ENCODE data around the gene ADRA2B.

Gene ADRA2B

GRCh38 chr2:96136129-96136720 is 19.9 kb upstream of the ADRA2B start:
- DNase-seq = no peak

DNA sequence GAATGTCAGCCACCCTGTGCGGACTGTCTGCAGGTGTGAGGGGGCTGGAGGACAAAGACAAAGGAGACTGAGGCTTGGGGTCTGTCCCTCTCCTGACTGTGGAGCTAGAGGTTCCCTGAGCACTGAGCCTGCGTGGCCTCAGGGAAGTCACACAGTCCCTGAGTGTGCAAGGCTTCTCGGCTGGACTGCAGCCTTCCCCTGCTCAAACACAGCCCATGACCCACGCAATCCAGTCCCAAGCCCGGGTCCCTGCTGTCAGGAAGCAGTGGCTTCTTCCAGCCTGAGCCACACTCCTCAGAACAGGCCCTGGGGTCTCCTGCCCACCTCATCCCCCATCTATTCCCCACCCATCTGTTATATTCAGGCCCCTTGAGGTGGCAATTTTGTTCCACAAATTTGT is 19.2 kb upstream of the ADRA2B start:
- no peak for DNase-seq

DNA sequence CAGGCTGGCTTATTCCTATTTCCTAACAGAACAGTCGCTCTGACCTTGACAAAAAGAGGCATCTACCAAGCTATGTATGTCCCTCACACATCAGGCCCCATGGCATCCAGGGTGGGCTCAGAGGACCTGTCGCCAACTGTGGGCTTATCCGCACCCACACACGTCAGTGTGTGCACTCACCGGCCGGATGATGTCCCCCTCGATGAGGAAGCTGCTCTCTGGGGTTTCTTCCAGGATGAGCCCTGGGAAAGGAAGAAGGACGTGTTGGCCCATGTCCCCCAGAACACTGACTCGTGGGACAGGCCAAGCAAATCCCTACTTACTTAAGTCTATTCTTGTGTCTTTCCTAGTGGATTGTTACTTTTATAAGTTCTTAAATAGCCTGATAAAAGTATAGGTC is 18.8 kb upstream of the ADRA2B start:
- no peak for DNase-seq

DNA sequence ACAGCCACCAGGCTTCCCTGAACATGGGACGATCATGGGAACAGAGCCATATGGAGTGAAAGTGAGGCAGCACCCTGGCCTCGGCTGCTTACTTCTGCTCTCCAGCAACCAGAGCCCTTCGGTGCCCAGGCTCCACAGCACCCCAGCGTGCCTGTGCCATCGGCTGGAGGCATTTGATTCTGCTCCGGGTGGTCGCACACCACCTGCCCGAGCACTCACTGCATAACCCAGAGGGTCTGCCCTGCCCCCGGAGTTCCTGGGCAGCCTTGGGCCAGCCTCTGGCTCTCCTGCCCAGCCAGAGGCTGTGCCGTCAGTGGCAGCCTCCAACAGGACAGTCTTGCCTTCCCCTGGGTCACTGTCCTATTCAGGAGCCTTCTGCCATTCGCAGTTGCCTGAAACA is 18.1 kb upstream of the ADRA2B start:
- no peak for DNase-seq

GRCh38 chr2:96131813-96132745 is 15.7 kb upstream of the ADRA2B start:
- no peak for DNase-seq

DNA sequence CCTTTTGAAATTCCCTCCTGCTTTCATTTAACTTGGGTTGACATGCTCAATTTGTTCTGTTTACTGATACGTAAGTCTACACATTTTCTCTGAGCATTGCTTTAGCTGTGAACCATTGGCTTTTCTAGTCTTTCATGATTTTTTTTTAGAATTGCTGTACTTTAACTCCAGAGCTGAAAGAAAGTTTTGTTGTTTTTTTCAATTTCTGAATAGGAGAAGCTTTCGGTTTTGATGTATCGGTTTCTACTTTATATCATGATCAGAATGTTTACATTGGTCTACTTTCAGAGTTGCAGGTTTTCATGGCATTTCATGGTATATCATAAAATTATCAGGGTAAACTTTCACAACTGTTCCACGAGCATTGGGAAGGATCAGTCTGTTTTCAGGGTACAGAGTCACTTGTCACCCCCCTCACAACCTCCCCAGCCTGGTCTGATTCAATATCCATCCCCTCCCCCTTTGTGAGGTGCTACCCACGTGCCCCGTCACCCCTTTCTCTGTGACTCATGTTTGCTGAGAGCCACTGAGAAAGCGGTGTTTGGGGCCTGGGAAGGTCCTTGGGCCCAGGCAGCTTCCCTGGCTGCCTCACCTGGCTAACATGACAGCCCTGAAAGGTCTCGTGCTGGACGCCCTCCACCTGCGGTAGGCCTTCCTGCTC is 14.9 kb upstream of the ADRA2B start:
- no peak for DNase-seq

- DNase-seq = no peak
These were observed 14.1 kb upstream of the ADRA2B start for GRCh38 chr2:96130483-96130882.

DNA sequence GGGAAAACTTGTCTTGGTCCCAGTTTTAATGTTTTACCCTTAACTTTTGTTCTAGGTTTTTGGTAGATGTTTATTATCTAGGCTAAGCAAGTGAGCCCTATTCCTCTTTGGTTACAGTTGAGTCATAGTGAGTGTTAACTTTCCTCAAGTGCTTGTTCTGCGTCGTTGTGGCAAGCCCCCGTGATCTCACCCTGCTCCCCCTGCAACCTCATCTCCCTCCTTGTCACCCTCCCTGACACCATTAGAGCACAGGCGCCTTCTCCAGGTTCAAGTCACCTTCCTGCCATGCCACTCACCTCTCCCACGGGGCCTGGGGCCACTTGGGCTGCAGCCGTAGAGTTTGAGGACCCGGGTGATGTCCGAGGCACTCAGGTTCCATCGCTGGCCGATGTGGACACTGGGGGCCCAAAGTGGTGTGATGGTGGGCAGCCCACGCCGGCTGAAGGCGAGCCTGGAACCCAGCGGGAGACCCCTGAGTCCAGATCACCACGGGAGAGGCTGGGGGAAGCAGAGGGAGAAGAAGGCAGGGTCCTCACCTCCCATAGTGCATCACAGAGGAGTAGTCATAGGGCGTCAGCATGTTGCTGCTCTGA is 13.3 kb upstream of the ADRA2B start:
- no peak for DNase-seq

- DNase-seq = no peak
These were observed 12.1 kb upstream of the ADRA2B start for GRCh38 chr2:96128456-96128855.

DNA sequence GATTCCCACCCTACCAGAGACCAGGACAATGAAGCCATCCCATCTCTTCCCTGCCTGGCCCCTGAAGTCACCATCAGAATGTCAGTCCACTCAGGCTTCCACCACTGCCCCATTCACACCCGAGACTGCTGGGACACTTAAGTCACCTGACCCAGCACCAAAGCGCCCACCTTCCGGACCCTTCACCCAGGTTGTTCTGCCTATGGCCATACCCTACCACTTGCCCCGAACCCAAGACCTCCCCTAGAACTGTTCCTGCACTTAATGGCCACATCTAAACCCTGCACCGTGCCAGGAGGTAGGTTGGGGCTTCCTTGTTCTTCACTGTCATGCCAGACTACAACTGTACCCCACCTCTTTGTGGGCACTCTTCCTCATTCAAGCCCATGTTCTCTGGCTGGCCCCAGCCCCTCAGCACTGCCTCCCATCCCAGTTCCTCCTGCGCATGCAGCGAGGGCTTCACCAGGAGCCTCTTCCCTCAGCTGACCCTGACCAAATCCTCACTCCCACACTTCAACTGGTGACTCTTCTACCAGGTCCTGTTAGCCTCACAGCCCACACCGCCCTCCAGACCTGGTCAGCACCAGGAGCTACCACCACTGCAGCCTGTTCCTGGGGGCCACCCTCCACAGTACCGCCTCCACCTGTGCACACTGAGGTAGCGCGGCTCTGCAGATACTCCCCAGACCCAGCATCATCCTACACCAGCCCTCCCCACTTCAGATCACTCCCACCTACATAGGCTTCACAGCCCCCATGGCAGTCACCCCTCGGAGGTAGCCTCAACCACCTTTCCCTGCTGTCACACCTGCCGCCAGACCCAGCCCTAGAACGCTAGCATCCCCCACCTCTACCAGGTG is 8.3 kb upstream of the ADRA2B start:
- no peak for DNase-seq

- DNase-seq = no peak
These were observed 7.6 kb upstream of the ADRA2B start for GRCh38 chr2:96123936-96124335.

GRCh38 chr2:96123290-96123689 is 6.9 kb upstream of the ADRA2B start:
- DNase-seq = no peak

DNA sequence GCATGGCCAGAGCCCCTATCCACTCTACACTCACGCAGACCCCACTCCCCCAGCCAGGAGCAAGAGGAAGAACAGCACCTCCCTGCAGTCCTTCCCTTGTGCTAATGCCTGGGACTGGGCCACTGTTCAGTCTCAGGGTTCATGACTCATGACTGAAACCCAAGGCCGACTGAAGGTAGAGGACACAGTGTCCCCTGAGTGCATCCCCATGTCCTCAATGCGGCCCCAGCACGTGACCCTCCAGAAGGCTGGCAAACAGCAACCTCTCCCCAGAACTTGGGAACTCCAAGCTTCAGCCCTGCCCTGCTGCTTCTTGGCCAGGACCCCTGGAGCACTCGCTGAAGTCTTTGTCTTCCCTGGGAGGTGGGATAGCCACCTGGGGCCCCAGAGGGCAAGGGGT is 6.0 kb upstream of the ADRA2B start:
- DNase-seq = no peak

DNA sequence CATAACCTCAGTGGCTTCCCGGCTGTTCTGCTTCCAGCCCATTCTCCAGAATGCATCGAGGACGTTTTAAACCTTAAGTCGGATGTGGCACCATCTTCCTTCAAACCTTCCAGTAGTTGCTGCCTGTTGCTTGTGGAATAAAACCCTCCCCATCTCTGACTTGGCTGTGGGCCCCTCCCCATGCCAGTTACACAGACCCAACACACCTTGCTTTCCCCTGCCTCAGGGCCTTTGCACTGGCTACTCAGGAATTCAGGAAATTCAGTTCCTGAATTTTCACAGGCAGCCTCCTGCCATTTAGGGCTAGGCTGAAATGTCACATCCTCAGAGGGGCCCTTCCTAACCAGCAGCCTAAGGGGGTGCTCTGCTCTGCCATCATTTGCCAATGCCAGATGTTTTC is 5.0 kb upstream of the ADRA2B start:
- no peak for DNase-seq

GRCh38 chr2:96120991-96121390 is 4.6 kb upstream of the ADRA2B start:
- no peak for DNase-seq

GRCh38 chr2:96120091-96120720 is 3.8 kb upstream of the ADRA2B start:
- DNase-seq = no peak

- no peak for DNase-seq
These were observed 3.0 kb upstream of the ADRA2B start for GRCh38 chr2:96119389-96119751.

DNA sequence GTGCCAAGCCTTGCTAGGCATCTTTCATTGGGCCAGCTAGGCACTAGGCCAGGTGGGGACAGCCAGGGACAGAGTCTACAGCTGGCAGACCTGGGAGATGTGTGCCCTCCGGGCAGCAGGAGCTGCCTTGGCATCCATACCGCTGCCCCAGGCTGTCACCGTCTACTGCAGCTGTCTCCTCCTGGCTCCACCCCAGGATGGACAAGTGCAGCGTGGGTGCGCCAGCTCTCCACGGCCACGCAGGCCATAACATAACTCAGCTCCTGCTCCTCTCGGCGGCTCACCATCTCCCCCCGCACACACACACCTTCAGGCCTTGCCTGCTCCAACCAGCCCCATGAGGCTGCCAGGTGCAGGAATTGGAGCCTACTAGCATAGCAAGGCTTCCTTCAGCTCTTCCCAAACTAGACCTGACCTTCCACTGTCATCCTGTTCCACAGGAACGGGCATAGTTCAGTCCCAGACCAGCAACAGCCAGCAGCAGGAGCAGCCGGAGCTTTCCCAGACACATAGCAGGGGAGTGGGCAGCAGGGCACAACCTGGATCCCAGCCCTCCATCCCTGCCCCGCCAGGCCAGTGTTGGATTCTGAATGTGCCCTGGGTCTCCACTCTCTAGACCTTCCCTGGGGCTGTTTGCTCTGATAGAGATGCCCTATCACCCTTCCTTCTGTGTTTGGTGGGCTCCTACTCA is 2.5 kb upstream of the ADRA2B start:
- no peak for DNase-seq

DNA sequence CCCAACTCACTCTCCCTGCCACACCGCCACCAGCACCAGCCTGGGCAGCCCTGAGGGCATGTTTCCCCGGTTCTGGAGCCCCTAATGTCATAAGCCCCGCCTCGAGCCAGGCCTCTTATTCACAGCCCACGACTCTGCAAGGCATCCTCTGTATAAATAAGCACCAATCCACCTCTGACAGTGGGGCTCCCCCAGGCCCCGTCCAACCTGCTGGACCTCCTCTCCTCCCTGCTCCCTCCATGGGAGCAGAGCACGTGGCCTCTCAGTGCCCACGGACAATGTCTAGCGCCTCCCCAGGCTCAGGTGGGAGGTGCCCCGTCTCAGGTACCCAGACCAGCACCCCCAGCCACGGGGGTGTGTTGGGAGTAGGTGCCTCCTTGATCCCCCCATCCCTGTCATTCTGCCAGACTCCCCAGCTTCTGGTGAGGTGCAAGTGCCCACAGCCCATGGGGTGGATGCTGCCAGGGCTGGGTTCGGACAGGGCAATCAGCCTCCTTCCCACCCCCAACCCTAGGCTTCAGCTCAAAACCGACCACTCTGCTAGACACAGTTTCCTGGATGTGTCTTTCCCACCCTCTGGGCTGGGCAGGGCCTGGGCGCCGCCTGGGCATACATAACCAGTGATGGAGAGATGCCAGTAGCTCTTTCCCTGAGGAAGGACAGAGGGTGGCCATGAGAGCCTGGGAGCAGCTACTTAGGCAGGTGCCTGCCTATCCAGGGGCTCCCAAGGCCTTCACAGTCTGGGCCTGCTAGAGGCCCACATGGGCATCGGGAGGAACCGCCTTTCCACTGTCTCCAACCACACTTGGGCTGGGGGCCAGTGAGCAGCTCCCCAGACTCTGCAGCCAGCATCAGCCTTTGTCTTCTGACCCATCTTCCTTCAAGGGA is 1.6 kb upstream of the ADRA2B start:
- no peak for DNase-seq

- DNase-seq = peak; percentile 59
These were observed 635 bp upstream of the ADRA2B start for GRCh38 chr2:96116879-96117533.

Measured in NCI-H345 (cell line).